Measurements from ENCODE around the gene C11orf65.
A peak's percentile ranks its signal among the peaks of the same experiment; 100 is the strongest.
"Not testable (repeated sequence)": the region's sequence is repeated elsewhere in the genome, so short reads cannot be mapped to it uniquely, and the experiment has no call there.

C11orf65 gene

GRCh38 chr11:108472681-108473080 is 5.4 kb upstream of the C11orf65 start:
- DNase-seq (ENCODE audit: low spot score), result no peak

GRCh38 chr11:108468478-108468864 is 1.1 kb upstream of the C11orf65 start:
- no peak for DNase-seq (ENCODE audit: low spot score)

GRCh38 chr11:108466405-108466804 is 924 bp downstream of the C11orf65 start:
- no peak for DNase-seq (ENCODE audit: low spot score)

GRCh38 chr11:108453207-108453835 is 14.0 kb downstream of the C11orf65 start:
- no peak for DNase-seq (ENCODE audit: low spot score)

- not testable (repeated sequence) for DNase-seq (ENCODE audit: low spot score)
Observed at GRCh38 chr11:108441445-108441844, 25.9 kb downstream of the C11orf65 start.

DNA sequence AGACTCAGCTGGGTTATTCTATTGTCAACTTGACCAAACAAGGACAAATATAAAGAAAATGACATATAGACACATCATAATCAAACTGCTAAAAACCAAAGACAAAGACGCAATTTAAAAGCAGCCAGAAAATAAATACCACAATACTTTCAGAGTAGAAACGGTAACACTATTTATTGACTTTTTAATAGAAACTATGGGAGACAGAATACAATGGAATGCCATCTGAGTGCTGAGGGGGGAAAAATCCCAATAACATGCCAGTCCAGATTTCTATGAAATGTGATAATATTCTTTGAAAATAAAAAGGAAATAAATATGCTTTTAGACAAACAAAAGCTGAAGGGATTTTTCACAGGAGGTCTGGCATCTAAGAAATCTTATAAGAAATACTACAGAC is 30.7 kb downstream of the C11orf65 start:
- DNase-seq (ENCODE audit: low spot score), result no peak

- DNase-seq (ENCODE audit: low spot score), result no peak
Observed at GRCh38 chr11:108435066-108435465, 32.3 kb downstream of the C11orf65 start.

GRCh38 chr11:108432783-108433182 is 34.5 kb downstream of the C11orf65 start:
- no peak for DNase-seq (ENCODE audit: low spot score)

GRCh38 chr11:108431997-108432396 is 35.3 kb downstream of the C11orf65 start:
- no peak for DNase-seq (ENCODE audit: low spot score)

DNA sequence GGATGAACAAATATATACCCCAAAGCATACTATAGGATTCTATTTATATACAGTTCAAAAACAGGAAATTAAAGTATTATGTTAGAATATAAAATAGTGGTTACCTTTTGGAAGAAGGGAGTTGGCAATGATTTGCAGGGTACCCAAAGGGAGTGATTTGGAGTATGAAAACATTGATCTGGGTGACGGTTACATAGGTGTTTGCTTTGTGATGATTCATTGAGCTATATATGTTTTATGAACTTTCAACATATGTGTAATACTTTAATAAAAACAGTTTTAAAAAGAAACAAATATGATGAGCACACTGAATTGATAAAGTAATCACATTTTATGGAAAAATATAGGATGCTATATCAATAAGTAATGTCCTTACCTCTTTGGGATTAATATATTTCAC is 36.0 kb downstream of the C11orf65 start:
- DNase-seq (ENCODE audit: low spot score), result no peak

DNA sequence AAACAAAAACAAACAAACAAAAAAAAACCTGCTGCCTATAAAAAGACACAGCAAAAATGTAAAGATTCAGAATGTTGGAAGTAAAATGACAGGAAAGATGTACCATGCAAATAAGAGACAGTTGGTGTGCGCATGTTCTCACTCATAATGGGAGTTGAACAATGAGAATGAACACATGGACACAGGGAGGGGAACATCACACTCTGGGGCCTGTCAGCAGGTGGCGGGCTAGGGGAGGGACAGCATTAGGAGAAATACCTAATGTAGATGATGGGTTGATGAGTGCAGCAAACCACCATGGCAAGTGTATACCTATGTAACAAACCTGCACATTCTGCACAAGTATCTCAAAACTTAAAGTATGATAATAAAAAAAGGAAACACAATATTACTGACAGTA is 49.8 kb downstream of the C11orf65 start:
- DNase-seq (ENCODE audit: low spot score), result peak; percentile 39

DNA sequence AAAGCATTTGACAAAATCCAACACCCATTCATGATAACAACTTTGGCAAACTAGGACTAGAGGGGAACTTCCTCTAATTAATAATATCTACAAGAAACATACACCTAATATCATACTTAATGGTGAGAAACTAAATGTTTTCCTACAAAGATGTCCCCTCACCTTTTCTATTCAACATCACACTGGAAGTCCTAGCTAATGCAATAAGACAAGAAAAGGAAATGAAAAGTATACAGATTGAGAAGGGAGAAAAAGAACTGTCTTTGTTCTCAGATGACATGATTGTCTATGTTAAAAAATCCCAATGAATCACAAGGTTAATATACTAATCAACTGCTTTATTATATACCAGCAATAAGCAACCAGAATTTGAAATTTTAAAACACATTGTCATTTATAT is 52.4 kb downstream of the C11orf65 start:
- DNase-seq (ENCODE audit: low spot score), result no peak

GRCh38 chr11:108405706-108406105 is 61.6 kb downstream of the C11orf65 start:
- DNase-seq (ENCODE audit: low spot score), result no peak

GRCh38 chr11:108403052-108403451 is 64.3 kb downstream of the C11orf65 start:
- no peak for DNase-seq (ENCODE audit: low spot score)

- no peak for DNase-seq (ENCODE audit: low spot score)
Observed at GRCh38 chr11:108402241-108402640, 65.1 kb downstream of the C11orf65 start.

- DNase-seq (ENCODE audit: low spot score), result no peak
Observed at GRCh38 chr11:108398439-108398838, 68.9 kb downstream of the C11orf65 start.

- not testable (repeated sequence) for DNase-seq (ENCODE audit: low spot score)
Observed at GRCh38 chr11:108396672-108397071, 70.7 kb downstream of the C11orf65 start.

DNA sequence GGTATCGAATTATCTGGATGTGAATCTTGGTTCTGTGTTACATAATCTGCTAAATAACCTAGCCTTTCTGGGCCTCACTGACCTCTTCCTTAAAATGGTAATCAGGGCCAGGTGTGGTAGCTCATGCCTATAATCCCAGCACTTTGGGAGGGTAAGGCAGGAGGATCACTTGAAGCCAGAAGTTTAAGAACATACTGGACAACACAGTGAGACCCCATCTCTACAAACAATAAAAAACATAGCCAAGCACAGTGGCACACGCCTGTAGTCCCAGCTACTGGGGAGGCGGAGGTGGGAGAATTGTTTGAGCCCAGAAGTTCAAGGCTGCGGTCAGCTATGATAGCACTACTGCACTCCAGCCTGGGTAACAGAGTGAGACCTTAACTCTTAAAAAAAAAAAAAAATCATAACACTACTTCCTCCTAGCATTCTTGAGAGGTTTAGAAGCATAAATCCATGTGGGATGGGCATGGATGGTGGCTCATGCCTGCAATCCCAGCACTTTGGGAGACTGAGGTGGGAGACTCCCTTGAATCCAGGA is 72.5 kb downstream of the C11orf65 start:
- no peak for DNase-seq (ENCODE audit: low spot score)

- DNase-seq (ENCODE audit: low spot score), result no peak
Observed at GRCh38 chr11:108393046-108393445, 74.3 kb downstream of the C11orf65 start.

- DNase-seq (ENCODE audit: low spot score), result no peak
Observed at GRCh38 chr11:108392353-108392752, 75.0 kb downstream of the C11orf65 start.

- no peak for DNase-seq (ENCODE audit: low spot score)
Observed at GRCh38 chr11:108388576-108388975, 78.8 kb downstream of the C11orf65 start.

DNA sequence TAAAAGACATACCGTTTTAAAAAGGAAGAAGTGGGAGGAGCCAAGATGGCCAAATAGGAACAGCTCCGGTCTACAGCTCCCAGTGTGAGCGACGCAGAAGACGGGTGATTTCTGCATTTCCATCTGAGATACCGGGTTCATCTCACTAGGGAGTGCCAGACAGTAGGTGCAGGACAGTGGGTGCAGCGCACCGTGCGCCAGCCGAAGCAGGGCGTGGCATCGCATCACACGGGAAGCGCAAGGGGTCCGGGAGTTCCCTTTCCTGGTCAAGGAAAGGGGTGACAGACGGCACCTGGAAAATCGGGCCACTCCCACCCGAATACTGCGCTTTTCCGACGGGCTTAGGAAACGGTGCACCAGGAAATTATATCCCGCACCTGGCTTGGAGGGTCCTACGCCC is 93.8 kb downstream of the C11orf65 start:
- DNase-seq (ENCODE audit: low spot score), result not testable (repeated sequence)

- no peak for DNase-seq (ENCODE audit: low spot score)
Observed at GRCh38 chr11:108370990-108371389, 96.3 kb downstream of the C11orf65 start.

- DNase-seq (ENCODE audit: low spot score), result no peak
Observed at GRCh38 chr11:108370315-108370714, 97.0 kb downstream of the C11orf65 start.
